SU-DHL-6 (cell line): Measurements from ENCODE around the gene TGM1.

Experiments used
- EZH2phosphoT487 ChIP-seq: fragments of 200-600 bp; sonication (generic), shearing (Covaris generic); conservative IDR thresholded peaks from 2 replicates; pipeline ENCODE4 v1.6.1; 2018; ENCODE audit warnings: mild to moderate bottlenecking, antibody characterized with exemption, low read length, moderate library complexity, mixed read lengths
- TF ChIP-seq, protein P1 (sequence below): fragments of 200-600 bp; sonication (generic); IDR thresholded peaks from one replicate; pipeline ENCODE4 v1.5.1; 2017; ENCODE audit warnings: antibody characterized with exemption, mild to moderate bottlenecking, low read length, moderate library complexity; ENCODE audit not compliant: insufficient read depth, poor library complexity, severe bottlenecking

DNA sequence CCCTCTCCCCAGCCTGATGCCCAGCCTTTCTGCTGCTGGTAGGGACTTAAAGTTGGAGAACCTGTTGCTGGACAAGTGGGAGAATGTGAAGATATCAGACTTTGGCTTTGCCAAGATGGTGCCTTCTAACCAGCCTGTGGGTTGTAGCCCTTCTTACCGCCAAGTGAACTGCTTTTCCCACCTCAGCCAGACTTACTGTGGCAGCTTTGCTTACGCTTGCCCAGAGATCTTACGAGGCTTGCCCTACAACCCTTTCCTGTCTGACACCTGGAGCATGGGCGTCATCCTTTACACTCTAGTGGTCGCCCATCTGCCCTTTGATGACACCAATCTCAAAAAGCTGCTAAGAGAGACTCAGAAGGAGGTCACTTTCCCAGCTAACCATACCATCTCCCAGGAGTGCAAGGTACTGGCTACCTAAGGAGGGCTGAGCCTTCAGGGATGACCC is 55.8 kb downstream of the TGM1 start:
- TF ChIP-seq EZH2phosphoT487: no peak
- TF ChIP-seq, protein P1, sequence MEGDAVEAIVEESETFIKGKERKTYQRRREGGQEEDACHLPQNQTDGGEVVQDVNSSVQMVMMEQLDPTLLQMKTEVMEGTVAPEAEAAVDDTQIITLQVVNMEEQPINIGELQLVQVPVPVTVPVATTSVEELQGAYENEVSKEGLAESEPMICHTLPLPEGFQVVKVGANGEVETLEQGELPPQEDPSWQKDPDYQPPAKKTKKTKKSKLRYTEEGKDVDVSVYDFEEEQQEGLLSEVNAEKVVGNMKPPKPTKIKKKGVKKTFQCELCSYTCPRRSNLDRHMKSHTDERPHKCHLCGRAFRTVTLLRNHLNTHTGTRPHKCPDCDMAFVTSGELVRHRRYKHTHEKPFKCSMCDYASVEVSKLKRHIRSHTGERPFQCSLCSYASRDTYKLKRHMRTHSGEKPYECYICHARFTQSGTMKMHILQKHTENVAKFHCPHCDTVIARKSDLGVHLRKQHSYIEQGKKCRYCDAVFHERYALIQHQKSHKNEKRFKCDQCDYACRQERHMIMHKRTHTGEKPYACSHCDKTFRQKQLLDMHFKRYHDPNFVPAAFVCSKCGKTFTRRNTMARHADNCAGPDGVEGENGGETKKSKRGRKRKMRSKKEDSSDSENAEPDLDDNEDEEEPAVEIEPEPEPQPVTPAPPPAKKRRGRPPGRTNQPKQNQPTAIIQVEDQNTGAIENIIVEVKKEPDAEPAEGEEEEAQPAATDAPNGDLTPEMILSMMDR: no peak
